Transverse colon (tissue), 3 donors: ENCODE measurements around the gene ZNF853.

Source experiments
- CTCF ChIP-seq, 5 experiments: fragments of 200-600 bp in 3 of 5; fragments of 450-650 bp in 2 of 5; sonication (generic) in 3 of 5; IDR thresholded peaks; 1 replicate in 2 of 5; 2 replicates in 3 of 5; pipeline ENCODE4 v1.5.1; 2016 to 2017; ENCODE audit warnings: antibody characterized with exemption in 5 of 5, inconsistent platforms in 3 of 5, mild to moderate bottlenecking in 2 of 5, moderate library complexity in 1 of 5
- EP300 ChIP-seq: sonication (generic); formaldehyde crosslinking; IDR thresholded peaks from one replicate; pipeline ENCODE4 v1.6.1; 2017; ENCODE audit warnings: antibody characterized with exemption, low read depth
- POLR2A ChIP-seq: fragments of 450-650 bp; IDR thresholded peaks from one replicate; pipeline ENCODE4 v1.6.1; 2016; ENCODE audit warnings: antibody characterized with exemption, mild to moderate bottlenecking, moderate library complexity

GRCh38 chr7:6577369-6578113 lies 37.9 kb upstream of the ZNF853 start, which contains the start of gene ZDHHC4:
- no peak for TF ChIP-seq EP300
- no peak for TF ChIP-seq CTCF (IDR thresholded peaks at IDR 0.05)
- TF ChIP-seq POLR2A, result peak; percentile 97
